Mucosa of stomach (tissue), 1 donor: Measurements from ENCODE around the gene PIK3IP1.
"Not testable (repeated sequence)": the region's sequence is repeated elsewhere in the genome, so short reads cannot be mapped to it uniquely, and the experiment has no call there.

Source experiments
- H3K27me3 ChIP-seq: one replicate; pipeline ENCODE4 v1.7.0; 2013; ENCODE audit warnings: mild to moderate bottlenecking, low read length; ENCODE audit not compliant: control insufficient read depth, insufficient read depth
- H3K36me3 ChIP-seq: one replicate; pipeline ENCODE4 v1.7.0; 2013; ENCODE audit warnings: low read length; ENCODE audit not compliant: control insufficient read depth, insufficient read depth
- H3K4me1 ChIP-seq: one replicate; pipeline ENCODE4 v1.7.0; 2013; ENCODE audit warnings: mild to moderate bottlenecking, low read length; ENCODE audit not compliant: control insufficient read depth, insufficient read depth
- H3K4me3 ChIP-seq: one replicate; pipeline ENCODE4 v1.7.0; 2013; ENCODE audit warnings: low read length
- H3K9ac ChIP-seq: one replicate; pipeline ENCODE4 v1.7.0; 2013; ENCODE audit warnings: mild to moderate bottlenecking, low read length, moderate library complexity
- H3K9me3 ChIP-seq: one replicate; pipeline ENCODE4 v1.7.0; 2013; ENCODE audit warnings: mild to moderate bottlenecking, low read length, moderate library complexity; ENCODE audit not compliant: control insufficient read depth
- donor health status: Pancreatic carcinoma.

The PIK3IP1 gene

DNA sequence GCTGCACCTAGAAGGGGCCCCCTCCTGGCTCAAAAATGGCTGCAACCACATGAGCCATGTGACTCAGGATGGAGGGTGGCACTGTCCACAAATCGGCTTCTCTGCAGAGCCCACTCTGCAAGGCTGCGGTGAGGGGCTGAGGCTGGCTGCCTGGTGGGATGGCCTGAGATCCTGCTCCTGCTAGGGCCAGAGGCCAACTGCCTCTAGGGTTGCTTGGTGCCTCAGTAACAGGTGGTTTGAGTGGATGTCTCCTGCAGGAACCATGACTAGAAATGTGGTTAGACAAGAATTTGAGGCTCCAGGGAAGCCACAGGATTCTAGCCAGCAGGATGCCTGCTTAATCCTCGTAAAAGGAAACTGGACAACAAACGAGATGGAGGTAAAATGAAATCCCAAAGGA, 36.7 kb upstream of the PIK3IP1 start:
- Histone ChIP-seq H3K9ac (no peak overlapping the region), H3K27me3 (no peaks in the 10 kb centered on the region), H3K9me3 (no peaks in the 10 kb centered on the region), H3K4me1 (peaks cover 12% of the 10 kb centered on the region), H3K36me3 (peaks cover 10% of the 10 kb centered on the region), H3K4me3 (no peak overlapping the region)

DNA sequence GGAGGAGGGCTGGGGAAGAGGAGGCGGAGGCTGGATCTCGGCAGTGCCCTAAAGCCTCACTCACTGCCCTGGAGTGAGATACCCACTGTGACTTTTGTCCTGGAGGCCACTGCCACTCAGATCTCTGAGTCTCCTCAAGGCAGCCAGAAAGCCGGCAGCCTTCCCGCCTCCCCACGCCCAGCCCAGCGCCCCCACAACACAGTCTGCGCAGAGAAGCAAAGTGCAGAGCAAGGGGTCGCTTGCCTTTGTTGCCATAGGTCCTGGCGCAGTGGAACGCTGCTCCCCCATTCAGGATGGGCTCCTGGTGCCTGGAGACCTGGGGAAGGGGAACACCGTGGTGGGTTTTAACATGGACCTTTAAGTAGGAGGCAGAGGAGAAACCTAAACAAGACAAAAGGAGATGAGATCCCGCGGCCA, 36.3 kb upstream of the PIK3IP1 start:
- peaks cover 10% of the 10 kb centered on the region for H3K36me3 ChIP-seq
- no peak overlapping the region for H3K9ac ChIP-seq
- H3K27me3 ChIP-seq = no peaks in the 10 kb centered on the region
- H3K4me1 ChIP-seq = peaks cover 8% of the 10 kb centered on the region
- H3K4me3 ChIP-seq = no peak overlapping the region
- no peaks in the 10 kb centered on the region for H3K9me3 ChIP-seq

DNA sequence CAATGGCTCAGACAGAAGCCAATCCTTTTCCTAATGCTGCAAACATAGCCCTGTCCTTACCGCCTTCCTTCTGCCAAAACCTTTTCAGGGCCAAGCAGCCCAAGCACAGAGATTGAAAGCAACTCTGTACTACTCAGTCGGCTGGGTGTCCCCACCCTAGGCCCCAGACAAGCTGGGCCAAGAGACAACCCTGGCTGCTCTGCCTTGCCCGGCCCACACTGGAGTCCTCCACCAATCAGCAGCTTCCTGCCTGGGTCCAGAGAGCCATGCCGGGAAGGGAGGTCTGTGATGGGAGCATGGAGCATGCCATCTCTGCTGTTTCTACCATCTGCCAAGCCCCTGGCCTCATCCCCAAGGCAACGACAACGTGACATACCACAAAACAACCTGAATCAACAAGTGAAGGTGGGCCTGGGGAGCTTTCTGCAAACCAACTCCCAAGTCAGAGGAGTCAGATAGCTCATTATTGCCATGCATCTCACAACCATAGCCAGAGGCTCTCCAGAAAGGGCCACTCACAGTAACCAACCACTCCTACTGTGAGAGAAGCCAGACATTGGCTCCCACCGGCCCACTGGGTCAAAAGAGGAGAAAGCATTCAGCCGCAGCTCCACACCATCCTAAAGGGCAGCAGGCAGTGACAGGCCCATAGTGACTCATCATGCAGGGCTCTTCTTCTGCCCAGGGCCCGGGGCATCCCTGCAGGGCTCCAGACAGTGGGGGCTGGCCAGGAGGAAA, 35.7 kb upstream of the PIK3IP1 start:
- no peak overlapping the region for H3K9ac ChIP-seq
- peaks cover 10% of the 10 kb centered on the region for H3K36me3 ChIP-seq
- no peaks in the 10 kb centered on the region for H3K27me3 ChIP-seq
- H3K4me3 ChIP-seq = no peak overlapping the region
- H3K4me1 ChIP-seq = peaks cover 3% of the 10 kb centered on the region
- H3K9me3 ChIP-seq = no peaks in the 10 kb centered on the region

DNA sequence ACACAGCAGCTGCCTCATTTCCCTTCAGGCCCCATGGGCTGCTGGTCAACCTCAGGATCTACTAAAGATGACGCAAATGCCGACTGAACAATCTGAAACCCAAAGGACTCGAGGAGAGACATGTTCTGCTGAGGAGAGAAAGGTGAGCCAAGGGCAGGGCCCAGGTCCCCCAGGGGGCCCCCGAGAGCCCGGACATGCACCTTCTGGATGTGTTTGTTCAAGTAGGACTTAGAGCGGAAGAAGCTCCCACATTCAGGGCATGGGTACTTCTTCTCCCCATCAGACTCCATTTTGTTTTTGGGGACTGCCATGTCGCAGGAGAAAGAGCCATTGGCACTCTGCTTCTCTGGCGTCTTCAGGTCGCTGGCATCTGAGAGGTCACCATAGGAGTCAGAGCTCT, 34.6 kb upstream of the PIK3IP1 start:
- H3K9me3 ChIP-seq = no peaks in the 10 kb centered on the region
- peaks cover 10% of the 10 kb centered on the region for H3K36me3 ChIP-seq
- H3K4me1 ChIP-seq = peaks cover 7% of the 10 kb centered on the region
- H3K4me3 ChIP-seq = no peak overlapping the region
- H3K27me3 ChIP-seq = no peaks in the 10 kb centered on the region
- no peak overlapping the region for H3K9ac ChIP-seq

DNA sequence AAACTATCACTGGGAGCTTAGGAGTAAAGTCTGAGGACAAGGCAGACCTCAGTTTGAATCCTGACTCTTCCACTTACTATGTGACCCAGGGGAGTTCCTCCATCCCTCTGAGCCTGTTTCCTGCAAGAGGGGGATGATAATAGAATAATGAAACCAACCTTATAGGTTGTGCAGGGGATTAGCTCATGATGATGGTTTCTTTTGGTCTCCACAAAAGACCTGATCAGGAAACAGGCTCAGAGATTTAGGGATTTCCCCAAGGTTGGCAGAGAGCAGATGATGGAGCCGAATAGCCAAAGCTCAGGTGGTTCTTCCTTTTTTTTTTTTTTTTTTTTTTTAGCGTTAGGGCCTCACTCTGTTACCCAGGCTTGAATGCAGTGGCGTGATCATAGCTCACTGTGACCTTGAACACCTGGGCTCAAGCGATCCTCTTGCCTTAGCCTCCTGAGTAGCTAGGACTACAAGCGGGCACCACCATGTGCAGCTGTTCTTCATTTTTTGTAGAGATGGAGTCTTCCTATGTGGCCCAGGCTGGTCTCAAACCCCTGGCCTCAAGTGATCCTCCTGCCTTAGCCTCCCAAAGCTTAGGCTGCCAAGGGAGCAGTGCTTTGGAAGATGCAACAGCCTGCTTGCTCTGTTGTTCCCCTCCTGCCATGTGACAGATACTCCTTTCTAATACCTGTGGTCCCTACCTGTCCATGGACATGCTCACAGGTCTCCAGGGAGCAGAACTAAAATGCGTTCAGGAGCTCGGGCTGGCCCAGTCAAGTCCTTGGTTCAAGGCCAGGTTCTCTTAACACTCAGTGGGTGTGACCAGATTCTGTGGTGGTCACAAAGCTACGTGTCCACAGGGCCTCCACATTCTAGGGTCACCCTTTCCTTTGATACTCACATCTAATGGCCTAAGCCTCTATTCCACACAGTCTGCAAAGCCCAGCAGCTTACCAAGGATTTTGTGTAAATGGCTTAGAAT, 31.6 kb upstream of the PIK3IP1 start:
- H3K9me3 ChIP-seq = no peaks in the 10 kb centered on the region
- no peak overlapping the region for H3K4me3 ChIP-seq
- no peaks in the 10 kb centered on the region for H3K27me3 ChIP-seq
- H3K36me3 ChIP-seq = peaks cover 9% of the 10 kb centered on the region
- no peak overlapping the region for H3K9ac ChIP-seq
- H3K4me1 ChIP-seq = peaks cover 7% of the 10 kb centered on the region

DNA sequence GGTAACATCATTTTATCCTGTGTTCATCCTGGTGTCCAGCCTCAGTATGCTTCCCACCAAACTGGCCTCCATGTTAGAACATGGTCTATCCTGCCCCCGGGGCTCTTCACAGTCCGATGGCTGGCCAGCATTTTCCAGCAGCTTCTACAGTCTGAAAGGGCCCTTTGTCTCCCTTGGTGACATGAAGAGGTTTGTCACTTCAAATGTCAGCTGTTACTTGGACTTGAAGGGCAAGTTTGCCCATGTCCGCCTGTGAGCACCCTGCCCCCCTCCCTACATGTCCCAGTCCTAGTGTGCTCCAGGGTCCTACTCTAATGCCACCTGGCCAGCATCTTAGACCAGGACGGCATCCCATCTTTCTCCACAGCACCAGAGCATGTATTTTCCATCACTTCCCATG, 29.1 kb upstream of the PIK3IP1 start:
- no peaks in the 10 kb centered on the region for H3K9me3 ChIP-seq
- no peak overlapping the region for H3K9ac ChIP-seq
- H3K27me3 ChIP-seq = no peaks in the 10 kb centered on the region
- no peaks in the 10 kb centered on the region for H3K36me3 ChIP-seq
- H3K4me1 ChIP-seq = peaks cover 7% of the 10 kb centered on the region
- H3K4me3 ChIP-seq = no peak overlapping the region

DNA sequence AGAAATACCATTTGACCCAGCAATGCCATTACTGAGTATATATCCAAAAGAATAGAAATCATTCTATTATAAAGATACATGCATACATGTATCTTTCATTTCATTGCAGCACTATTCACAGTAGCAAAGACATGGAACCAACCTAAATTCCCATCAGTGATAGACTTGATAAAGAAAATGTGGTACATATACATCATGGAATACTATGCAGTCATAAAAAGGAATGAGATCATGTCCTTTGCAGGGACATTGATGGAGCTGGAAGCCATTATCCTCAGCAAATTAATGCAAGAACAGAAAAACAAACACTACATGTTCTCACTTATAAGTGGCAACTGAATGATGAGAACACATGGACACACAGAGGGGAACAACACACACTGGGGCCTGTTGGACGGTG, 21.9 kb upstream of the PIK3IP1 start:
- not testable (repeated sequence) for H3K9me3 ChIP-seq, H3K27me3 ChIP-seq, H3K9ac ChIP-seq, H3K4me3 ChIP-seq, H3K4me1 ChIP-seq, H3K36me3 ChIP-seq

- no peaks in the 10 kb centered on the region for H3K27me3 ChIP-seq
- no peaks in the 10 kb centered on the region for H3K9me3 ChIP-seq
- peak overlapping the region; percentile 30 for H3K9ac ChIP-seq
- no peak overlapping the region for H3K4me3 ChIP-seq
- H3K4me1 ChIP-seq = peaks cover 5% of the 10 kb centered on the region
- no peaks in the 10 kb centered on the region for H3K36me3 ChIP-seq
Observed at GRCh38 chr22:31313366-31314147, 21.3 kb upstream of the PIK3IP1 start.

DNA sequence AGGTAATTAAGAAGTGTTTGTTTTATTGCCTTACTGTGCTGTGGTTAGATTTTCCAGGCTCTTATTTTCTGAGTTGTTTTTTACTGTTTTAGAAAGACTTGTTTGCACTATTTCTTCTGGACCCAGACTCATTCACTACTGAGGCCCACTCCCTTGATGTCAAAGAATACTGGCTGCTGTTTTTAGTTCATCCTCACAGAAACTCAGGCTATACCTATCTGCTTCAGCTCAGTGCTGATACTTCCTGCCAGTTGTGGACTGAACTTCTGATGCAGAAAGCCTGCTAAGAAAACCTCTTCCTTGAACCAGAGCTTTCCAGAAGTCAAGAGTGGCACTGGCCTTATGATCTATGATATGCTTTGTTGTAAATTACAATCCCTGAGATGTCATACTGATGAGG, 15.9 kb upstream of the PIK3IP1 start:
- H3K36me3 ChIP-seq = no peaks in the 10 kb centered on the region
- H3K27me3 ChIP-seq = no peaks in the 10 kb centered on the region
- H3K9ac ChIP-seq = no peak overlapping the region
- no peaks in the 10 kb centered on the region for H3K4me1 ChIP-seq
- no peaks in the 10 kb centered on the region for H3K9me3 ChIP-seq
- no peak overlapping the region for H3K4me3 ChIP-seq

DNA sequence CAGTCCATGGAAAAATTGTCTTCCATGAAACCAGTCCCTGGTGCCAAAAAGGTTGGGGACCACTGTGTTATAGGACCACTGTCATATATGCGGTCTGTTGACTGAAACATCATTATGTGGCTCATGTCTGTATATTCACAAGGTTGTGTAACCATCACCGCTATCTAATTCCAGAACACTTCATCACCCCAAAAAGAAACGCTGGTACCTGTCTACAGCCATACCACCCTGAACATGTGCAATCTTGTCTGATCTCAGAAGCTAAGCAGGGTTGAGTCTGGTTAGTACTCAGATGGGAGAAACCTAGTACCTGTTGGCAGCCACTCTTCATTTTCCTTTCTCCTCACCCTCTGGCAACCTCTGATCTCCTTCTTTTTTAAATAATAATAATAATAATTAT, 12.9 kb upstream of the PIK3IP1 start:
- Histone ChIP-seq H3K4me1 (no peaks in the 10 kb centered on the region), H3K4me3 (no peak overlapping the region), H3K9me3 (no peaks in the 10 kb centered on the region), H3K36me3 (no peaks in the 10 kb centered on the region), H3K27me3 (no peaks in the 10 kb centered on the region), H3K9ac (no peak overlapping the region)

- Histone ChIP-seq H3K4me1 (no peaks in the 10 kb centered on the region), H3K36me3 (no peaks in the 10 kb centered on the region), H3K4me3 (no peak overlapping the region), H3K9ac (no peak overlapping the region), H3K27me3 (no peaks in the 10 kb centered on the region), H3K9me3 (no peaks in the 10 kb centered on the region)
Observed at GRCh38 chr22:31302537-31302936, 10.2 kb upstream of the PIK3IP1 start.

DNA sequence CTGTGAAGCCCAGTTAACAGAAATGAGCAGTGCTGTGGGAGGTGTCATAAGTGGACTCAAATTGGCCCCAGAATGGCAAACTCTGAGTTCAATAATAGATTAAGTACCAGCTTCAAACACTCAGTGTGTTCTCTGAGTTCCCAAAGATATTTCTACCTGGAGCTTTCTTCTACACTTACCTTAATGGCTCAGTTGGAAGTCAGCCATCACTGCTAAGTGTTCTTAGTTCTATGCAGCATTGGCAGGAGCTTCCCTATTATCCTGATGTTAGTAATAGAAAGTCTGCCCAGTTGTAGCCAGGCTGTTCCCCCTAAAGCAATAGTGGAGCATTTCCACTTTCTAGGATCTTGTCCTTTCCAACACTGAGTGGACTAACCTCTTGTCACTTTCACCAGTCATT, 9.7 kb upstream of the PIK3IP1 start:
- H3K27me3 ChIP-seq = no peaks in the 10 kb centered on the region

More for the DNA sequence above, 9.7 kb upstream of the PIK3IP1 start:
- Histone ChIP-seq H3K4me1 (no peaks in the 10 kb centered on the region), H3K4me3 (no peak overlapping the region), H3K9ac (no peak overlapping the region), H3K36me3 (no peaks in the 10 kb centered on the region), H3K9me3 (no peaks in the 10 kb centered on the region)
